Mucosa of stomach (tissue), 1 donor: ENCODE results near the gene ATG3.
"Not testable (repeated sequence)": the region's sequence is repeated elsewhere in the genome, so short reads cannot be mapped to it uniquely, and the experiment has no call there.

ENCODE experiments used
- H3K27me3 ChIP-seq: one replicate; pipeline ENCODE4 v1.7.0; 2013; ENCODE audit warnings: mild to moderate bottlenecking, low read length; ENCODE audit not compliant: control insufficient read depth, insufficient read depth
- H3K36me3 ChIP-seq: one replicate; pipeline ENCODE4 v1.7.0; 2013; ENCODE audit warnings: low read length; ENCODE audit not compliant: control insufficient read depth, insufficient read depth
- H3K4me1 ChIP-seq: one replicate; pipeline ENCODE4 v1.7.0; 2013; ENCODE audit warnings: mild to moderate bottlenecking, low read length; ENCODE audit not compliant: control insufficient read depth, insufficient read depth
- H3K4me3 ChIP-seq: one replicate; pipeline ENCODE4 v1.7.0; 2013; ENCODE audit warnings: low read length
- H3K9ac ChIP-seq: one replicate; pipeline ENCODE4 v1.7.0; 2013; ENCODE audit warnings: mild to moderate bottlenecking, low read length, moderate library complexity
- H3K9me3 ChIP-seq: one replicate; pipeline ENCODE4 v1.7.0; 2013; ENCODE audit warnings: mild to moderate bottlenecking, low read length, moderate library complexity; ENCODE audit not compliant: control insufficient read depth
- donor health status: Pancreatic carcinoma.

Gene ATG3

DNA sequence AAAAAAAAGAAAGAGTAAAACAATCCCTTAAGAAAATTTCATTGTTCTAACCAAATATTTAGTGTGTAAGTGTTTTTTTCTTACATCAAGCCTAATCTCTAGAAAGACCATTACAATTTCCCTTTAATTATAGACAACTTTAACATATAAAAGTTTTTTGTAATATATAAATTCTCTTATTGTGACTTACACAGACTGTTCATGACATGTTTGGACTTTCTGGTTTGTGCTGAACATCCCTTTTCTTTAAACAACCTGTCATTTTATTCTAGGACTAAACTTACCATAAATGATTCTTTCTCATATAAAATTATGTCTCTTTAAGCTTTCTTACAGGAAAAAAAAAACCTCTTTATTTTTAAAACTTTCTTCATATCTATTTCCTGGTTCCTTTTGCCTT, 49.4 kb downstream of the ATG3 start:
- no peaks in the 10 kb centered on the region for H3K36me3 ChIP-seq
- no peaks in the 10 kb centered on the region for H3K9me3 ChIP-seq
- no peaks in the 10 kb centered on the region for H3K27me3 ChIP-seq
- H3K9ac ChIP-seq: no peak overlapping the region
- no peak overlapping the region for H3K4me3 ChIP-seq
- no peaks in the 10 kb centered on the region for H3K4me1 ChIP-seq

DNA sequence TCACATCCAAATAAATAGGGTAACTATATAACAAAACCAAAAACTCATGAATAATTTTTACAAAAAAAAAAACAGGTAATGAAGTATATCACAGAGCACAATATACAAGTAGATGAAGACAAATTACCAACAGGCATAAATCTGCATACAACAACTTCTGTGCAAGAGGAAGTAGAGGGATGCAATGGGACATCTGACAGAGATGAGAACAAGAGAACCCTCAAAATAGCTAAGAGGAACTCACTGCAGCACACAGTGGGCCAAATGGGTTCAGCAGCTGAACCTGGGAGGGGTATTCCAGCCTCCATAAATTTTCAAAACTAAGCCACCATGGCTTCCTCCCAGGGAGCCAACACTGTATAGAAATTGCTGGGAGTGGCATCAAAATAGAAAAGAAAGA, 52.9 kb downstream of the ATG3 start:
- H3K36me3 ChIP-seq: no peaks in the 10 kb centered on the region
- H3K9ac ChIP-seq: no peak overlapping the region
- no peaks in the 10 kb centered on the region for H3K4me1 ChIP-seq
- no peaks in the 10 kb centered on the region for H3K9me3 ChIP-seq
- H3K27me3 ChIP-seq: no peaks in the 10 kb centered on the region
- H3K4me3 ChIP-seq: no peak overlapping the region

DNA sequence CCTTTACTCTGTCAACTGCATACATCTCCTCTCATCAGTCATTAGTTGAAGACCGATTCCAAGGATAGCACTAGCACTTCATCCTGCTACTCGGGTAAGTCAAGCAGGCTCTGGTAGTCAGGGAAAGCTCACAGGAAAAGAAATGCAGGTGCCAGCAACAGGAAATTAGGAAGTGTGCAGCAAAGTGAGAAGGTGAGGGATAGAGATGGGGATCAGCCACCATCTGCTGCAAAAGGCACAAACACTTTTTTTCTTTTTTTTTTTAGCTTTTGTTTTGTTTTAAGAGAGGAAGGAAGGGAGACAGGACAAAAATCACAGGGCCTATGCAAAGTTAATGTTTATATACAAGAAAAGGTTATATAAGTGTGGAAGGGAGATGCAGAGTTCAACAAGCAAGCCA, 53.5 kb downstream of the ATG3 start:
- H3K4me3 ChIP-seq: no peak overlapping the region
- H3K4me1 ChIP-seq: no peaks in the 10 kb centered on the region
- H3K9me3 ChIP-seq: no peaks in the 10 kb centered on the region
- no peak overlapping the region for H3K9ac ChIP-seq
- no peaks in the 10 kb centered on the region for H3K27me3 ChIP-seq
- no peaks in the 10 kb centered on the region for H3K36me3 ChIP-seq

DNA sequence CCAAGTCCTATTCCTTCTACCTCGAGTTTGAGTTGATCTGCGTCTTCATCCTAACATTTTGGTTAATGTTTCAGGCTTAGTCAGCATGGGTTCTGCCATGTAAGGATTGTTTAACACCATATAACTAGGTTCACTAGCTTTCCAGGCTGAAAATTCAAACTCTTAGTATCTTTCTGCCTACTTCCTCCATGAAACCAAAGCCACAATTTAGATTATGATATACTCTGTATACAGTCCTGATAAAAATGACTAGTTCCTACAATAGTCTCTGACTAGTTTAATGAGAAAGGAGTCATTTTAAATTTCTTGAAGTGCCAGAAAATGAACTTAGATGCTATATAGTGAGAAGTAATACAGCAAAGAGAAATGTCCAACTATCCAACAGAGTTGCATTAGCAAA, 55.9 kb downstream of the ATG3 start:
- H3K36me3 ChIP-seq: no peaks in the 10 kb centered on the region

DNA sequence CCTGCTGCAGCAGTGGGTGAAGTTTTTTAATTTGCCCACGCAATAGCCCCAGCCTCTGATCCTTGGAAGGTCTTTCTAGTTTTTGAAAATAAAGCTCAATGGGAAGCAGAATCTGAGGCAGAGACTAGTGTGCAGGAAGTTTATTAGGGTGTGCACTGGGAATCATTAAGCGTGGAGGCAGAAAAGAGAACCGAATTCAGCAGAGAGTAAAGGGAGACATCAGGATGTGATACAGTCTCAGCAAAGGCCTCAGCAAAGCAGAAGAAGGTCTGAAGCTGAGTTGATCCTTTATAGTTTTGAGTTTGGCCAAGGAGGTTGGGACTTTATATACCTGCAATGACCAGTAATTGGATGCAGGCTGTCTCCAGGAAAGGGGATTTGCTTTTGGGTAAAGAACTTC, 57.6 kb downstream of the ATG3 start:
- no peak overlapping the region for H3K9ac ChIP-seq
- H3K36me3 ChIP-seq: no peaks in the 10 kb centered on the region
- no peaks in the 10 kb centered on the region for H3K4me1 ChIP-seq
- no peaks in the 10 kb centered on the region for H3K9me3 ChIP-seq
- no peak overlapping the region for H3K4me3 ChIP-seq
- no peaks in the 10 kb centered on the region for H3K27me3 ChIP-seq

More for the DNA sequence above, 55.9 kb downstream of the ATG3 start:
- Histone ChIP-seq H3K27me3 (no peaks in the 10 kb centered on the region), H3K9me3 (no peaks in the 10 kb centered on the region), H3K4me1 (no peaks in the 10 kb centered on the region), H3K9ac (no peak overlapping the region), H3K4me3 (no peak overlapping the region)

DNA sequence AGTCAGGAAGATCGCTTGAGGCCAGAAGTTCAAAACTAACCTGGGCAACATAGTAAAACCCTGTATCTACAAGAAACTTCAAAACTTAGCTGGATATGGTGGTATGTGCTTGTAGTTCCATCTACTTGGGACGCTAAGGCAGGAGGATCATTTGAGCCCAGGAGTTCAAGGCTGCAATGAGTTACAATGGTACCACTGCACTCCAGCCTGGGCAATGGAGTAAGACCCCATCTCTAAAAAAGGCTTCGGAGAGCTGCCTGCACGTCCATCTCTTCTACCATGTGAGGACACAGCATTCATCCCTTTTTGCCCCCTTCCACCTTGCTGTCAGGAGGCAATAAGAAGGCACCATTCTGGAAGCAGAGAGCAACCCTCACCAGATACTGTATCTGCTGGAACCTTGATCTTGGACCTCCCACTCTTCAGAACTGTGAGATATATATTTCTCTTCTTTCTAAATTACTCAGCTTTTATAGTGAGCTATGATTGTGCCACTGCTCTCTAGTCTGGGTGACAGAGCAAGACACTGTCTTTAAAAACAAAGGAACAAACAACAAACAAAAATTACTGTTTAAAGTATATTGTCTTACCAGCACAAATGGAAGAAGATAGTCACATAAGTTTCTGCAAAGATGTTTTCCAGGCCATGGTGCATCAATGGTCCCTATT, 58.3 kb downstream of the ATG3 start:
- no peaks in the 10 kb centered on the region for H3K9me3 ChIP-seq
- no peaks in the 10 kb centered on the region for H3K27me3 ChIP-seq
- no peaks in the 10 kb centered on the region for H3K4me1 ChIP-seq
- H3K4me3 ChIP-seq: no peak overlapping the region
- no peak overlapping the region for H3K9ac ChIP-seq
- no peaks in the 10 kb centered on the region for H3K36me3 ChIP-seq

DNA sequence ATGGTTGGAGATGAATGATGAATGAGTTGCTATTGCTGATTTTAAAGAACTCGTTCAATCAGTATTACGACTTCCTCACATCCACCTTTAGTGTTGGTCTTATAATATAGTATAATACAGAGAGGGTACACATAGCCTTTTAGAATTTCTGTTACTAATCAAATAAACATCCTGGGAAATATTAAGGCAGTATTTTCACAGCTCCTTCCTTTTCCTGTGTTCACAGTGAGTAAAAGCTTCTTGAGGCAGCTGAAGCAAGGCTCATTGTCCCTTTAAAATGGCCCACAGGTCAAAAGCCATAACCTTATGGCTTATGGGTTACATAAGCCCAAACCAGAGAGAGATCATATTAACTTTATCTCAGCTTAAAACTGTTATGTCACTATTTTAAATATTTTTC, 61.1 kb downstream of the ATG3 start:
- no peak overlapping the region for H3K9ac ChIP-seq
- H3K27me3 ChIP-seq: no peaks in the 10 kb centered on the region
- H3K4me1 ChIP-seq: no peaks in the 10 kb centered on the region
- H3K4me3 ChIP-seq: no peak overlapping the region
- no peaks in the 10 kb centered on the region for H3K9me3 ChIP-seq
- no peaks in the 10 kb centered on the region for H3K36me3 ChIP-seq

DNA sequence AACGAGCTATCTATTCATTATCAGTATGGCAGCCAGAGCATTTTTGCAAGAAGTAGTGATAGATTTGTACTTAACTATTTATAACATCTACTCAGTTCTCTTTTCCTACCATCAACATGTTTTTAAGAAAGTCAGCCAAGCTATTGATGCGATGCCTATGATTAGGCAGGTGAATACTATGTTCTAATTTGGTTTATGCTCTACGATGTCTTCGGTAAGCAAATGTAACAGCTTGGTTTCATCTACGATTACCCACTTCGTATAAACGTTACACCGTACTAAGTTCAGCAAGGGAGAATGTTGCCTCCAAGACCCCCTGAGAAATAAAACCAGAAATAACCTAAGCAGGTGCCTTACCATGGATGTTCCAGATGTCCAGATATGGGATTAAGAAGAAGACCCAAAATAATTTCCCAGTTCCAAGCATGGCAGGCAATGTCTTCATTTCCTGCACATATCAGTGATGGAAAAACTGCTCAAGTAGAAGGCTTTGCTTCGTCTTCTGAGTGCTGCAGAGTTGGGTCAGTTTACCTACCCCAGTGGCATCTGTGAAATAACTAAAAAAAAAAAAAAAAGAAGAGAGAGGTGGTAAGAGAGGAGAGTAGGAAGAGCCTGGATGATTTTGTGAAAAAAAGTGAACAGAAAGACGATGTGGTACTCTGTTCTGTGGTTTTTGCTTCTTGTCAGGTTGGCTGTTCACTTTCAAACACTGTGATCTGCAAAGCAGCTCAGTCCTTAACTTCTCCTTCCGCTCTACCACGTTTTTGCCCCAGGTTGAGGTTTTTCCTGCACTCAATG, 62.6 kb downstream of the ATG3 start, which contains the start of gene BTLA:
Gene BTLA (minus strand): TSS at position 559 of the 798 bp plus-strand sequence. CDS start 114 bp downstream, at position 445.
- H3K9ac ChIP-seq: no peak within 1 kb of the TSS
- H3K4me3 ChIP-seq: no peak within 1 kb of the TSS
- H3K9me3 ChIP-seq: no peaks in the 10 kb centered on the region
- H3K4me1 ChIP-seq: no peaks in the 10 kb centered on the region
- no peaks in the 10 kb centered on the region for H3K36me3 ChIP-seq
- H3K27me3 ChIP-seq: no peaks in the 10 kb centered on the region

DNA sequence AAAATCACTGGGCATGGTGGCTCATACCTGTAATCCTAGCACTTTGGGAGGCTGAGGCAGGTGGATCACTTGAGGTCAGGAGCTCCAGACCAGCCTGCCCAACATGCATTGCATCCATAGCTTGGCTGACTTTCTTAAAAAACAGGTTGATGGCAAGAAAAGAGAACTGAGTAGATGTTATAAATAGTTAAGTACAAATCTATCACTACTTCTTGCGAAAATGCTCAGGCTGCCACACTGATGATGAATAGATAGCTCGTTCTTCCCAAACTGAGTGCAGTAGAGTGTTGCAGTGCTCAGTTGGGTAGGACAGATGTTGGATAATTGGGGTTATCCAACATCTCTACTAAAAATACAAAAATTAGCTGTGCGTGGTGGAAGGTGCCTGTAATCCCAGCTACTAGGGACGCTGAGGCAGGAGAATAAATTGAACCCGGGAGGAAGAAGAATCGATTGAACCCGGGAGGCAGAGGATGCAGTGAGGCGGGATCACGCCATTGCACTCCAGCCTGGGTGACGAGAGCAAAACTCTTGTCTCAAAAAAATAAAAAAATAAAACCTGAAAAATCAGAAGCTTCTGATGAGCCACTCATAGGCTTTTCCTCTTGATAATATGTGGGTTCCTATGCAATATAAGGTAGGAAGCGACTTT, 63.7 kb downstream of the ATG3 start:
- H3K27me3 ChIP-seq: no peaks in the 10 kb centered on the region
- no peaks in the 10 kb centered on the region for H3K36me3 ChIP-seq
- no peak overlapping the region for H3K9ac ChIP-seq
- H3K9me3 ChIP-seq: no peaks in the 10 kb centered on the region
- H3K4me1 ChIP-seq: no peaks in the 10 kb centered on the region
- no peak overlapping the region for H3K4me3 ChIP-seq

DNA sequence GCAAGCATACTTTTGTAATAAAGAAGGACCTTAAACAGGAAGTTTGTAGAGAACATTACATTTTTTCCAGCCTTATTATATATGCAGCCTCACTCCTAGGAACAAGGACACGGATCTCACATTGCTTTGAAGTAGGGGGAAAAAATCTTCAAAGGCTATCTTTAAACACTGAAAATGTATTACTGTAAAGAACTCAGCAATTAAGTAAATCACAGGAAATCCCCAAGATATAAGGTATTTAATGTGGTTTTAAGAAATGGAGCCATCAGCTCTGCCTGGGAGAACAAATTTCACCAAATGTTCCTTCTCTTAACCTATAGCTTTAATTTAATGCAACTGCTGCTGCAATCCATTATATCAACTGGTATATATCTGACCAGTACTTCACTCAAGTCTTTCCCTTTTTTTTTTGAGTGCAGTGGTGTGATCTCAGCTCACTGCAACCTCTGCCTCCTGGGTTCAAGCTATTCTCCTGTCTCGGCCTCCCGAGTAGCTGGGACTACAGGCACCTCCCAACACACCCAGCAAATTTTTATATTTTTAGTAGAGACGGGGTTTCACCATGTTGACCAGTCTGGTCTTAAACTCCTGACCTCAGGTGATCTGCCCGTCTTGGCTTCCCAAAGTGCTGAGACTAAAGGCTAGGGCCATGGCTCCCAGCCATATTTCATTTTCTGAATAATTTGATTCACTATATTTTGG, 65.2 kb downstream of the ATG3 start:
- H3K4me1 ChIP-seq: no peaks in the 10 kb centered on the region
- no peaks in the 10 kb centered on the region for H3K27me3 ChIP-seq
- no peaks in the 10 kb centered on the region for H3K36me3 ChIP-seq
- H3K9me3 ChIP-seq: no peaks in the 10 kb centered on the region
- no peak overlapping the region for H3K4me3 ChIP-seq
- H3K9ac ChIP-seq: no peak overlapping the region

DNA sequence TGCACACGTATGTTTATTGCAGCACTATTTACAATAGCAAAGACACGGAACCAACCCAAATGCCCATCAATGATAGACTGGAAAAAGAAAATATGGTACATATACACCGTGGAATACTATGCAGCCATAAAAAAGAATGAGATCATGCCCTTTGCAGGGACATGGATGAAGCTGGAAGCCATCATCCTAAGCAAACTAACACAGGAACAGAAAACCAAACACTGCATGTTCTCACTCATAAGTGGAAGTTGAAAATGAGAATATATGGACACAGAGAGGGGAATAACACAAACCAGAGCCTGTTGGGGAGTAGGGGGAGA, 67.4 kb downstream of the ATG3 start:
- H3K4me1 ChIP-seq, H3K36me3 ChIP-seq, H3K9me3 ChIP-seq, H3K27me3 ChIP-seq, H3K4me3 ChIP-seq, H3K9ac ChIP-seq: not testable (repeated sequence)

DNA sequence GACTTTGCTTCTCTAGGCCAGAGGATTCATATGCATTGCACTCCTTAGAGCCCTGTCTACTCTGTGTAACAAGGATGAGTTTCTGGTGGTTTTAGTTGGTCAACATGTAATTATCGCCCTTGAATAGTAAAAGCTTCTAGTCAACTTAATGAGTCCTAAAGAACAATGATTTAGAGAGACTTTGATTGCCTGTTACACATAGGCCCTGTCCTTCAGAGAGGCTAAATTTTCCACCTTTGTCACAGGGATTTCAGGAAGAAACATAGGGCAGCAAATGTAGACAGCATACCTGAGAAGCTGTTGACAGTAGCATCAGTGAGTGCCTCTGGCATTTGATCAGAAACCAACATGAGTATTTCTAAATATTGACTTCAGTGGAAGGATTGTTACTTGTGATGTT, 69.6 kb downstream of the ATG3 start:
- no peaks in the 10 kb centered on the region for H3K4me1 ChIP-seq
- no peaks in the 10 kb centered on the region for H3K27me3 ChIP-seq
- no peaks in the 10 kb centered on the region for H3K9me3 ChIP-seq
- H3K4me3 ChIP-seq: no peak overlapping the region
- no peak overlapping the region for H3K9ac ChIP-seq
- no peaks in the 10 kb centered on the region for H3K36me3 ChIP-seq
